Tibial artery (tissue), 4 donors: ENCODE data around the gene ALDH16A1.

Experiments
- DNase-seq, 2 donors: peaks; one replicate each; pipeline ENCODE4 v3.0.0-alpha.2; 2019
- H3K27ac ChIP-seq, 2 donors: fragments of 200-600 bp; sonication (generic) in 1 of 2; 1 replicate in 1 of 2; 2 replicates in 1 of 2; pipeline ENCODE4 v1.5.1; 2018 to 2019; ENCODE audit warnings: mild to moderate bottlenecking in 1 of 2
- H3K27me3 ChIP-seq, 2 donors: fragments of 200-600 bp; sonication (generic) in 1 of 2; one replicate each; pipeline versions ENCODE4 v1.5.1 to v1.6.0; 2016 to 2019
- H3K36me3 ChIP-seq, 3 donors: fragments of 200-600 bp; sonication (generic) in 2 of 3; one replicate each; pipeline ENCODE4 v1.5.1; 2016 to 2019; ENCODE audit warnings: mild to moderate bottlenecking in 2 of 3
- H3K4me1 ChIP-seq, 4 donors: fragments of 200-600 bp; sonication (generic) in 2 of 4; 1 replicate in 3 of 4; 2 replicates in 1 of 4; pipeline ENCODE4 v1.5.1; 2016 to 2019
- H3K4me3 ChIP-seq, 2 donors: fragments of 200-600 bp; sonication (generic) in 1 of 2; 1 replicate in 1 of 2; 2 replicates in 1 of 2; pipeline ENCODE4 v1.5.1; 2018 to 2019; ENCODE audit warnings: mild to moderate bottlenecking in 2 of 2
- H3K9me3 ChIP-seq, 3 donors: fragments of 200-600 bp; sonication (generic) in 1 of 3; one replicate each; pipeline ENCODE4 v1.5.1; 2016 to 2019
- intact Hi-C: fragments of 100-400 bp; cut with DNase I; formaldehyde crosslinking; loops from one replicate; pipeline ENCODE4 v1.15.0; 2023; ENCODE audit warnings: low total_unique reads
- TF ChIP-seq, protein P1 (sequence below), 2 experiments: fragments of 200-600 bp in 1 of 2; fragments of 450-650 bp in 1 of 2; IDR thresholded peaks; one replicate each; pipeline ENCODE4 v1.5.1; 2017 to 2019; ENCODE audit warnings: antibody characterized with exemption in 2 of 2, mild to moderate bottlenecking in 1 of 2, moderate library complexity in 1 of 2

Gene ALDH16A1

DNA sequence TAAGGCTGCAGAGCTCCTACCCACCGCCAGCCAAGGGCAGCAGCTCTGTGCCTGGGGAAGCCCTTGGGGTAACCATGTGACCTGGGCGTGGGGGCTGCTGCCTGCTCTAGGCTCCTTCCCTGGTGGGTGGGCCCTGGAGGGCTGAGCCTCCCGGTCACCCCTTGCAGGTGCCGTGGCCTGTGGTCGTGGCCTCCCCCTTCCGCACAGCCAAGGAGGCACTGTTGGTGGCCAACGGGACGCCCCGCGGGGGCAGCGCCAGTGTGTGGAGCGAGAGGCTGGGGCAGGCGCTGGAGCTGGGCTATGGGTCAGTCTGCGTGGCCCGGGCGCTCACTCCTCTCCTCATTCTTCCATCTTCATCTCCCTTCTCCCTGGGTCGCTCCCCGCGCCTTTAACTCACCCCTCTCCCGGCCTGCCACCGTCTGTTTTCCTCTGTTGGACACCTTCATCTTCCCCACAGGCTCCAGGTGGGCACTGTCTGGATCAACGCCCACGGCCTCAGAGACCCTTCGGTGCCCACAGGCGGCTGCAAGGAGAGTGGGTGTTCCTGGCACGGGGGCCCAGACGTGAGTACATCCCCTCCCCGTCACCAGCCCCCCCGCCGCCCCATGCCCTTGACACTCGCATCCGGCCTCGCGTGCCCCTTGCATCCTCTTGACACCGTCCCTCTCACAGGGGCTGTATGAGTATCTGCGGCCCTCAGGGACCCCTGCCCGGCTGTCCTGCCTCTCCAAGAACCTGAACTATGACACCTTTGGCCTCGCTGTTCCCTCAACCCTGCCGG lies 11.1 kb downstream of the ALDH16A1 start:
- TF ChIP-seq, protein P1, sequence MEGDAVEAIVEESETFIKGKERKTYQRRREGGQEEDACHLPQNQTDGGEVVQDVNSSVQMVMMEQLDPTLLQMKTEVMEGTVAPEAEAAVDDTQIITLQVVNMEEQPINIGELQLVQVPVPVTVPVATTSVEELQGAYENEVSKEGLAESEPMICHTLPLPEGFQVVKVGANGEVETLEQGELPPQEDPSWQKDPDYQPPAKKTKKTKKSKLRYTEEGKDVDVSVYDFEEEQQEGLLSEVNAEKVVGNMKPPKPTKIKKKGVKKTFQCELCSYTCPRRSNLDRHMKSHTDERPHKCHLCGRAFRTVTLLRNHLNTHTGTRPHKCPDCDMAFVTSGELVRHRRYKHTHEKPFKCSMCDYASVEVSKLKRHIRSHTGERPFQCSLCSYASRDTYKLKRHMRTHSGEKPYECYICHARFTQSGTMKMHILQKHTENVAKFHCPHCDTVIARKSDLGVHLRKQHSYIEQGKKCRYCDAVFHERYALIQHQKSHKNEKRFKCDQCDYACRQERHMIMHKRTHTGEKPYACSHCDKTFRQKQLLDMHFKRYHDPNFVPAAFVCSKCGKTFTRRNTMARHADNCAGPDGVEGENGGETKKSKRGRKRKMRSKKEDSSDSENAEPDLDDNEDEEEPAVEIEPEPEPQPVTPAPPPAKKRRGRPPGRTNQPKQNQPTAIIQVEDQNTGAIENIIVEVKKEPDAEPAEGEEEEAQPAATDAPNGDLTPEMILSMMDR (IDR thresholded peaks at IDR 0.05): no peak
- Histone ChIP-seq H3K4me3 (no peak overlapping the region), H3K9me3 (no peaks in the 10 kb centered on the region), H3K27me3 (no peaks in the 10 kb centered on the region), H3K36me3 (peaks cover 9 to 73% (median 38%) of the 10 kb centered on the region in 3 donors), H3K27ac (no peak overlapping the region), H3K4me1 (peaks cover 0 to 8% (median 0%) of the 10 kb centered on the region in 4 donors)
- intact Hi-C loops: no loop called here
- no peak for DNase-seq

DNA sequence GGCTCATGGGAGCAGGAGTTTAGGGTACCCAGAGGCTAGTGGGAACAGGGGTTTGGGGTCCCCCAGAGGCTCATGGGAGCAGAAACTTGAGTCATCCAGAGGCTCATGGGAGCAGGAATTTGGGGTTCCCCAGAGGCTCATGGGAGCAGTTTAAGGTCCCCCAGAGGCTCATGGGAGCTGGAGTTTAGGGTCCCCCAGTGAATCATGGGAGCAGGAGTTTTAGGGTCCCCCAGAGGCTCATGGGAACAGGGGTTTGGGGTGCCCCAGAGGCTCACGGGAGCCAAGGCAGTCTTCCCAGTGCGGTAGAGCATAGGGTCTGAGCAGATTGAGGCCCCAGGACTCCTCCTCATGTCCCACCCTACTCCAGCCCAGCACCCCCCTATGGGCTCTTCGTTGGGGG lies 12.3 kb downstream of the ALDH16A1 start:
- Histone ChIP-seq H3K9me3 (no peaks in the 10 kb centered on the region), H3K36me3 (peaks cover 0 to 69% (median 31%) of the 10 kb centered on the region in 3 donors), H3K27ac (no peak overlapping the region), H3K4me1 (peaks cover 0 to 9% (median 0%) of the 10 kb centered on the region in 4 donors), H3K4me3 (no peak overlapping the region), H3K27me3 (no peaks in the 10 kb centered on the region)
- intact Hi-C loops: no loop called here
- TF ChIP-seq, protein P1 (IDR thresholded peaks at IDR 0.05): no peak
- no peak for DNase-seq

DNA sequence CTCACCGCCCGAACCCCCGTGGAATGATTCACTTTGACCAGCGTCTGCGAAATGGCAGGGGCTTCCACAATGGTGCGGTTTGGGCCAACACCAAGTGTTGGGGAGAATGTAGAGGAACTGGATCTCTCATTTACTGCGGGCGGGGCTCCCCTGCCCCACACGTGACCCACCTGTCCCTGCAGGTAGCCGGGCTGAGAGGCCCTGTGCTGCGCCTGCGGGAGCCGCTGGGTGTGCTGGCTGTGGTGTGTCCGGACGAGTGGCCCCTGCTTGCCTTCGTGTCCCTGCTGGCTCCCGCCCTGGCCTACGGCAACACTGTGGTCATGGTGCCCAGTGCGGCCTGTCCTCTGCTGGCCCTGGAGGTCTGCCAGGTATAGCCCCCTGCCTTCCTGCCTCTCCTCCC lies 15.2 kb downstream of the ALDH16A1 start:
- Histone ChIP-seq H3K27ac (no peak overlapping the region), H3K36me3 (peaks cover 0 to 54% (median 27%) of the 10 kb centered on the region in 3 donors), H3K4me1 (peaks cover 0 to 9% (median 0%) of the 10 kb centered on the region in 4 donors), H3K4me3 (no peak overlapping the region), H3K27me3 (no peaks in the 10 kb centered on the region), H3K9me3 (no peaks in the 10 kb centered on the region)
- intact Hi-C loops: no loop called here
- DNase-seq: no peak
- TF ChIP-seq, protein P1 (IDR thresholded peaks at IDR 0.05): no peak

DNA sequence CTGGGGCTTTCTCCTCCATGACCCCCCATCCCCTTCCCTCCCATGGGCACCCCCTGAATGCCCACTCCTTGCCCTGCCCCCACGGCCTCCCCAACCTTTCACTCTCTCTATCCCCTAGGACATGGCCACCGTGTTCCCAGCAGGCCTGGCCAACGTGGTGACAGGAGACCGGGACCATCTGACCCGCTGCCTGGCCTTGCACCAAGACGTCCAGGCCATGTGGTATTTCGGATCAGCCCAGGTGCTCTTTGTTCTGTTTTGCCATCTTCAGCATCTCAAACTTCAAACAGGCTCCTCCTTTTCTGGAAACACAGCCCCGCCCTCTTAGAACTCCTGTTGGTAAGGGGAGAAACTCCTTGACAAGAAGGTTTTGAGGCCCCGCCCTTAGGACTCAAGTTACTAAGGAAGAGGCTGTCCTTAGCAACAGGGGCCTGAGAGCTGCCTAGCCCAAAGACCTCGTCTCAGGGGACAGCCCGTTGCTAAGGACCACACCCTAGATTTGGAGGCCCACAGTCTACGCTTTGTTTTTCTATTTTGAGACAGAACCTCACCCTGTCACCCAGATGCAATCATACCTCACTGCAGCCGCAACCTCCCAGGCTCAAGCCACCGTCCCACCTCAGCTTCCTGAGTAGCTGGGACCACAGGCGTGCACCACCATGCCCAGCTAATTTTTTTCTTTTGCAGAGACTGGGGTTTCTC lies 15.9 kb downstream of the ALDH16A1 start:
- Histone ChIP-seq H3K9me3 (no peaks in the 10 kb centered on the region), H3K27ac (peak overlapping the region in 1 of 2 donors; percentile 18), H3K4me1 (peaks cover 0 to 13% (median 3%) of the 10 kb centered on the region in 4 donors), H3K27me3 (no peaks in the 10 kb centered on the region), H3K4me3 (no peak overlapping the region), H3K36me3 (peaks cover 0 to 51% (median 25%) of the 10 kb centered on the region in 3 donors)
- DNase-seq: peak; percentile 84 to 91
- TF ChIP-seq, protein P1 (IDR thresholded peaks at IDR 0.05): no peak
- intact Hi-C loops: no loop called here

DNA sequence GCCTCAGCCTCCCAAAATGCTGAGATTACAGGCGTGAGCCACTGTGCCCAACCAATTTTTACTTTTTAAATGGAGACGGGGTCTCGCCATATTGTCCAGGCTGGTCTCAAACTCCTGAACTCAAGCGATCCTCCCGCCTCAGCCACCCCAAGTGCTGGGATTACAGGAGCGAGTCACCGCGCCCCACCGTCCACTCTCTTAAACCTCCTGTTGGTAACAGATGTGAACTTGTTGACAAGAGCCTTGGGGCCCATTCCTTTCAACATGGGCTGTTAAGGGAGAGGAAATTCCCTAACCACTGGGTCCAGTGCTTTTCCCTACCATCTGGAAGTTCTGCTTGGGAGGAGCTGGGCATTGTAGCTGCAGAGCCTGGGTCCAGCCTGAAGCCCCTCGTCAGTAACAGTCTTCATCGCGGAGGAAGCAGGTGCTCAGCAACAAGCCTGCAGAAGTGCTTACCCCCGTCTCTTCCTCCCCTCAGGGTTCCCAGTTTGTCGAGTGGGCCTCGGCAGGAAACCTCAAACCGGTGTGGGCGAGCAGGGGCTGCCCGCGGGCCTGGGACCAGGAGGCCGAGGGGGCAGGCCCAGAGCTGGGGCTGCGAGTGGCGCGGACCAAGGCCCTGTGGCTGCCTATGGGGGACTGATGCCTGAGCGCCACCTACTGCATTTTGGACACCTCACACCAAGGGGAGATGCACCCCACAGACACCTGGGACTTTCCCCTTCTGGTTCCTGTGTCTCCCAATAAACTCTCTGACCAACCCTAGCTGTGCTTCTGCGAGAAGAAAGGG lies 17.0 kb downstream of the ALDH16A1 start:
- Histone ChIP-seq H3K4me1 (peaks cover 0 to 20% (median 9%) of the 10 kb centered on the region in 4 donors), H3K27me3 (no peaks in the 10 kb centered on the region), H3K9me3 (no peaks in the 10 kb centered on the region), H3K27ac (no peak overlapping the region), H3K36me3 (peaks cover 0 to 40% (median 15%) of the 10 kb centered on the region in 3 donors), H3K4me3 (no peak overlapping the region)
- TF ChIP-seq, protein P1 (IDR thresholded peaks at IDR 0.05): no peak
- intact Hi-C loops: no loop called here
- DNase-seq: no peak
